IPS DF 19.7 (cell line): ENCODE measurements around the gene FKBP11.
A peak's percentile ranks its signal among the peaks of the same experiment; 100 is the strongest.

Experiments
- DNase-seq: peaks from one replicate; pipeline ENCODE4 v3.0.0-alpha.2; 2013; ENCODE audit warnings: low read depth, low spot score

Gene FKBP11

GRCh38 chr12:48925304-48926011 lies at the start of gene FKBP11:
TSS of gene FKBP11 (minus strand) at chr12:48925492. CDS start at chr12:48925428, 64 bp downstream.
- no peak for DNase-seq

GRCh38 chr12:48973941-48974673 lies 48.8 kb upstream of the FKBP11 start:
- no peak for DNase-seq

DNA sequence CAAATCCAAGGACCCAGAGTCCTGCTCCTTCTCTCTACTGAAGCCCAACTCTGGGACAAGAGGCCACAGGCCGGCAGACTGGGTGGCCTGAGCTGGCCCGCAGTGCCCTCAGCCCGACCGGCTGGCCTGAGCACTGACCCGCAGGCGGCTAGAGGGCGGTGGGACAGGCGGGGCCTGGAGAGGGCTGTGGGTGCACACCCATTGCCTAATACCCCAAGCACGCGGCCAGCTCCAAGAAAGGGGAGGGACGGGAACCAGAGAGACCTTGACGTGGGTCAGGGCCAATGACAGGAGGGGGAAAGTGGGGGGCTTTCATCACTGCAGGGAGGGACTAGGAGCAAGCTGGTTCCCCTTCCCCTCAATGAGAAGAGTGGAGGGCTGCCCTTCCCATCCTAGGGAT lies 48.2 kb upstream of the FKBP11 start:
- no peak for DNase-seq

- no peak for DNase-seq
These were observed 47.7 kb upstream of the FKBP11 start for GRCh38 chr12:48972952-48973483.

GRCh38 chr12:48972213-48972951 lies 47.1 kb upstream of the FKBP11 start:
- DNase-seq = no peak

- DNase-seq = no peak
These were observed 45.5 kb upstream of the FKBP11 start for GRCh38 chr12:48970702-48971334.

DNA sequence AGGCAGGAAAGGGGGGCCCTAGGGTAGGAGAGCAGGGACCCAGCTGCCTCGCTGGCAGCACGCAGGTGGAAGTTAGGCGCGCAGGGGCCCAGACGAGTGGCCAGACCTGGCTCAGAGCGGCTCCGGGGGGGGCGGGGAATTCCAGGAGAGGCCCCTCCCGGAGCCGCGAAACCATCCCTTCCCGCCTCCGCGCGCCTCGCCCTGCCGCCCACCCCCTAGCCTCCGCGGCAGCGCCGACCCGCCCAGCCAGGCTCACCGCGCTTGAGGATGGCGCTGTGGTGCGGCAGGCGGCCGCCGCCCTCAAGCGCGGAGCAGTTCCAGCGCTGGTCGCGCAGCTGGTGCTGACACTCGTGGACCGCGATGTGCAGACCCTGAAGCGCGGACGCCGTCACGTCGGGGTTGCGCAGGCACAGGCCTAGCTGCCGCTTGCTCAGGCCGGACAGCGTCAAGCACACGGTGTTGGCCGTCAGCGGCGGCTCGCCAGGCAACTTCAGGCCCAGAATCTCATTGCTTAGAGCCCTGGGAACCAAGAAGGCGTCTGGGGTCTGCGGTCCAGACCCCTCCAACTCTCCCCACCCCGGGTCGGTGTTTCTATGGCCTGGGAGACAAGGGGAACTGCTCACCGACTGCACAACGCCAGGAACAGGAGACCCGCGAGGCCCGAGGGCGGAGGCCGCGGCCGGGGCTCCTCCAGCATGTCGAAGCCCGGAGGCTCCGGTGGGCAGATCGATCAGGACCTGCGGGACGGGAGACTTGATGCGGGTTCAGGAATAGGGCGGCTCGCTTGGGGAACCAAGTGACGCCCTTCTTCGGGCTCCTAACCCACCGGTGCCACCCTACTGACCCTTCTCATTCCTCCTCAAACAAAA lies 44.8 kb upstream of the FKBP11 start:
- DNase-seq = no peak

GRCh38 chr12:48969160-48969771 lies 44.0 kb upstream of the FKBP11 start:
- no peak for DNase-seq

GRCh38 chr12:48968467-48968866 lies 43.2 kb upstream of the FKBP11 start:
- no peak for DNase-seq

- DNase-seq = no peak
These were observed 42.7 kb upstream of the FKBP11 start for GRCh38 chr12:48967991-48968390.

- DNase-seq = no peak
These were observed 41.0 kb upstream of the FKBP11 start for GRCh38 chr12:48966177-48966895.

DNA sequence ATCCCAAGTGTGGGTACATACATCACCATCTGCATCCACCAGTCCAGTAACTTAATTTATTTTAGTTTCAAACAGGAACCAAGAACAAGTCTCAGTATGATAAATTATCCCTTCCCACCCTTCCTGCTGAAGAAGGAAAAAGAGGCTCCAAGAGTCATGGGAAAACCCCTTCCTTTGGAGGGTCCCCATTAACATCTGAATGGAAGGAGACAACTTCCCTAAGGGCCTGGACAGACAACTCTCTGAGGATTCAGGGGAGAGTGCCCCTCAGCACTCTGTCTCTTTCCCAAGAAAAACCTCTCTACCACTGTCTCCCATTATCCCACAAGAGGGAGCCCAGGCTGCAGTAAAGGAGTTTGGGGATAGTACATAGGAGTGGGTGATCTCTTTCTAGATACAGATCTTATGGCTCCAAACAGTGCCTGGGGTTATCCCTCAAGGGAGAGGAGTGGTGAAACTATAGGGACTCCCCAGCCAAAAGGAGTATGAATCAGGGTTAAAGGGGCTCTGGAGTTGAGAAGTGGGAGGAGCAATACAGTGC lies 40.1 kb upstream of the FKBP11 start:
- DNase-seq = peak; percentile 83

- DNase-seq = no peak
These were observed 36.5 kb upstream of the FKBP11 start for GRCh38 chr12:48961801-48962200.

DNA sequence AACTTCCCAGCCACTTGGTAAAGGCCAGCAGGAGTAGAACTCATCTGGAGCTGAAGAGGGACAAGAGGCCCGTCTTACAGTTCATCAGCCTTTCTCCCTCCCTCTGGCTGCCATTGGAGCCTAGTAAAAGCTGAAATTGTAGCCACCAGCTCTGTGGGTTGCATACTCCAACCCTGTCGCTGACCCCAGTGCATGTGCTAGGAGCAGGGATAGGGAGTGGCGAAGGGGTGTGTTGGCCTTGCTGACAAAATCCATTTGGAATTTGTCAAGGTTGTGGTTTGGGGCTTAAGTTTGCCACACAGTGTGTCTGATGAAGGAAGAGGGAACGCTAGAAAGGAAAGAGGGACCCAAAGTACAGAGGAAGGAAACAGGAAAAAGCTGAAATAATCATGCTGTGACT lies 36.0 kb upstream of the FKBP11 start:
- no peak for DNase-seq

- no peak for DNase-seq
These were observed 35.5 kb upstream of the FKBP11 start for GRCh38 chr12:48960834-48961233.

- DNase-seq = no peak
These were observed 32.7 kb upstream of the FKBP11 start for GRCh38 chr12:48958049-48958388.

- peak; percentile 81 for DNase-seq
These were observed 32.1 kb upstream of the FKBP11 start, which contains the start of gene ARF3 for GRCh38 chr12:48957141-48958048. TSS of gene ARF3 (minus strand) at chr12:48957487. CDS start at chr12:48941095, 16,392 bp downstream.
